Measurements from ENCODE around the gene DLG2.
"Not testable (repeated sequence)": the region's sequence is repeated elsewhere in the genome, so short reads cannot be mapped to it uniquely, and the experiment has no call there.

DLG2 gene

DNA sequence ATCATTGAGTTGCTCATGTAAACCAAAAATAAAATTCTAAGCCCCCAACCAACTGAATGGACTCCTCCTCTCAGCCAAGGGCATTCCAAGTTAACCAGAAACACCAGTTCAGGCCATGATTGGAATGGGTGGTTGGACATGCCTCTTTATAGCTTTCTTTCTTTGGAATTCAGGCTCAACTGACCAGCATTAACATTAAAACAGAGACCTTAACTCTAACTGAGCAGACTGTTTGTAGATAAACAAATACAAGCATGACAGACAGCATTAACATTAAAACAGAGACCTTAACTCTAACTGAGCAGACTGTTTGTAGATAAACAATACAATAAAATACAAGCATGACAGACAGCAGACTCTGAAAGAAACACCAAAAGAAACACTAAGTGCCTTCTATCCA, 278.2 kb downstream of the DLG2 start:
- Mint-ChIP-seq H3K27ac (no peak overlapping the region), H3K4me1 (no peaks in the 10 kb centered on the region), H3K27me3 (ENCODE audit: low read depth) (no peaks in the 10 kb centered on the region), H3K36me3 (ENCODE audit: low read depth) (no peaks in the 10 kb centered on the region), H3K4me3 (no peak overlapping the region), H3K9me3 (peaks cover 7% of the 10 kb centered on the region)
- TF ChIP-seq, protein P1, sequence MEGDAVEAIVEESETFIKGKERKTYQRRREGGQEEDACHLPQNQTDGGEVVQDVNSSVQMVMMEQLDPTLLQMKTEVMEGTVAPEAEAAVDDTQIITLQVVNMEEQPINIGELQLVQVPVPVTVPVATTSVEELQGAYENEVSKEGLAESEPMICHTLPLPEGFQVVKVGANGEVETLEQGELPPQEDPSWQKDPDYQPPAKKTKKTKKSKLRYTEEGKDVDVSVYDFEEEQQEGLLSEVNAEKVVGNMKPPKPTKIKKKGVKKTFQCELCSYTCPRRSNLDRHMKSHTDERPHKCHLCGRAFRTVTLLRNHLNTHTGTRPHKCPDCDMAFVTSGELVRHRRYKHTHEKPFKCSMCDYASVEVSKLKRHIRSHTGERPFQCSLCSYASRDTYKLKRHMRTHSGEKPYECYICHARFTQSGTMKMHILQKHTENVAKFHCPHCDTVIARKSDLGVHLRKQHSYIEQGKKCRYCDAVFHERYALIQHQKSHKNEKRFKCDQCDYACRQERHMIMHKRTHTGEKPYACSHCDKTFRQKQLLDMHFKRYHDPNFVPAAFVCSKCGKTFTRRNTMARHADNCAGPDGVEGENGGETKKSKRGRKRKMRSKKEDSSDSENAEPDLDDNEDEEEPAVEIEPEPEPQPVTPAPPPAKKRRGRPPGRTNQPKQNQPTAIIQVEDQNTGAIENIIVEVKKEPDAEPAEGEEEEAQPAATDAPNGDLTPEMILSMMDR (IDR thresholded peaks at IDR 0.05; ENCODE audit: unreplicated experiment in 3 of 3) = no peak

DNA sequence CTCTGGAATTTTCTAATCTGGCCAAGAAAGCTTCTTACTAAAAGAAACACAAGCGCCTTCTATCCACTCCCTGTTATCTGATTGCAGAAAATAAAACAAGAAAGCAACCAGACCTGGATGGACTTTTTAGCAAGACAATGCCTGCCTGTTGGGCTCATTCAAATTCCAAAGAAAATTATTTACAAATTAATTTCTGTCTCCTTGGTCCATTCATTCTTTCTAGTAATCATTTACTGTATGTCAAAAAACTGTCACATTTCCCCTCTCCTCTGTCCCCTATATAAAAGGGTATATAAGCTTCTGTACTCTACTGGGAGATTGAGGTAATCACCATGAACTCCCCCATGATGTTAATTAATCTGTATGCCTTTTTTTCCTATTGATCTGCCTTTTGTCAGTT, 279.9 kb downstream of the DLG2 start:
- TF ChIP-seq, protein P1 (IDR thresholded peaks at IDR 0.05; ENCODE audit: unreplicated experiment in 3 of 3) = no peak
- H3K4me1 Mint-ChIP-seq = no peaks in the 10 kb centered on the region
- H3K9me3 Mint-ChIP-seq = peaks cover 7% of the 10 kb centered on the region
- H3K27me3 Mint-ChIP-seq (ENCODE audit: low read depth) = no peaks in the 10 kb centered on the region
- H3K4me3 Mint-ChIP-seq = no peak overlapping the region
- H3K27ac Mint-ChIP-seq = no peak overlapping the region
- no peaks in the 10 kb centered on the region for H3K36me3 Mint-ChIP-seq (ENCODE audit: low read depth)

DNA sequence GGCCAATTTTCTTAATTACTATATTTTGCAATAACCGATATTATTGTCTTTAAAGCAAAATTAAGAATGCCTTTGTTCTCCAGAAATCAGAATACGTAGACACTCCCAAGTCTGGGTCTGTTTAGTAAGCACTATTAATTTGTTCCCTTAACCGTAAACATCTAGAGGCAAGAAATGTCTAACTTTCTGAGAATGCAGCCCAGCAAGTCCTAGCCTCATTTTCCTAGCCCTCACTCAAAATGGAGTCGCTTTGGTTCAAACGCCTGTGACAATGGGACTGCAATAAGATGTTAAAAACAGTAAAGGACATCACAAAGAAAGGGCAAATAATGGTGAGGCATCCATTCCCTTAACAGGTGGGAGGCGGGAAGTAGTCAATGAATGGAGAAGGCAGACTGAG, 280.7 kb downstream of the DLG2 start:
- Mint-ChIP-seq H3K27me3 (ENCODE audit: low read depth) (no peaks in the 10 kb centered on the region), H3K9me3 (peaks cover 5% of the 10 kb centered on the region)

DNA sequence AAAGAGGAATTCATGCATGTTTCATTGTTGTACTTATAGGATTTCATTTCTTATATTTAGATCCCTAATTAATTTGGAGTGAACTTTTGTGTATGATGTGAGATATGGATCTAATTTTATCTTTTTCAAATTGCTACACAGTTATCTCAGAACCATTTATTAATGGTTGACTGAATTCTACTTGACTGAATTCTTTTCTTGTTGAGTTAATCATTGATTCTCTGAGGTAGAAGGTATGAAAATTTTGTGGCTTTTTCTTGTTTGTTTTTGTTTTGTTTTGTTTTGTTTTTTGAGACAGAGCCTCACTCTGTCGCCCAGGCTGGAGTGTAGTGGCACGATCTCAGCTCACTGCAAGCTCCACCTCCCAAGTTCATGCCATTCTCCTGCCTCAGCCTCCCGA, 286.3 kb downstream of the DLG2 start:
- H3K4me1 Mint-ChIP-seq; H3K36me3 Mint-ChIP-seq (ENCODE audit: low read depth): not testable (repeated sequence)

More for the DNA sequence above, 280.7 kb downstream of the DLG2 start:
- Mint-ChIP-seq H3K36me3 (ENCODE audit: low read depth) (no peaks in the 10 kb centered on the region), H3K27ac (no peak overlapping the region), H3K4me3 (no peak overlapping the region), H3K4me1 (no peaks in the 10 kb centered on the region)
- TF ChIP-seq, protein P1 (IDR thresholded peaks at IDR 0.05; ENCODE audit: unreplicated experiment in 3 of 3) = no peak

DNA sequence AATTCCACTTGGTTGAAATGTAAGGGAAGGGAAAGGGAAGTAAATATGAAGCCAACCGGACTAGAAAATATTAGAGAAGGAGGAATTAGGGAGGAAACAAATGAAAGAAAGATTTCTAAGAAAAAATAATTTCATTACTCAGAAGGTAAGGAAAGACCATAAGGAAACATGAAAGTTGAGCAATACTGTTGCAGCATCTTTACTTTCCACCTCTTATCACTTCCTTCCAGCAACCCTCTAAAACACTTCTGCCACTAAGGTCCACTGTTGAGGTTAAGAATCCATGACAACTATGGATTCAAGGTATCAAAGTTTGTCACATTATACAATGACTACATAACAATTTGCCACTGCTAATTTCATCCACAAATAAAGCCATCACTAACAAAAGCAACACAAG, 308.6 kb downstream of the DLG2 start:
- Mint-ChIP-seq H3K9me3 (no peaks in the 10 kb centered on the region), H3K4me1 (no peaks in the 10 kb centered on the region), H3K36me3 (ENCODE audit: low read depth) (no peaks in the 10 kb centered on the region), H3K4me3 (no peak overlapping the region), H3K27ac (no peak overlapping the region), H3K27me3 (ENCODE audit: low read depth) (no peaks in the 10 kb centered on the region)
- TF ChIP-seq, protein P1 (IDR thresholded peaks at IDR 0.05; ENCODE audit: unreplicated experiment in 3 of 3) = no peak

More for the DNA sequence above, 286.3 kb downstream of the DLG2 start:
- not testable (repeated sequence) for H3K9me3 Mint-ChIP-seq; H3K4me3 Mint-ChIP-seq; H3K27ac Mint-ChIP-seq; H3K27me3 Mint-ChIP-seq (ENCODE audit: low read depth)

DNA sequence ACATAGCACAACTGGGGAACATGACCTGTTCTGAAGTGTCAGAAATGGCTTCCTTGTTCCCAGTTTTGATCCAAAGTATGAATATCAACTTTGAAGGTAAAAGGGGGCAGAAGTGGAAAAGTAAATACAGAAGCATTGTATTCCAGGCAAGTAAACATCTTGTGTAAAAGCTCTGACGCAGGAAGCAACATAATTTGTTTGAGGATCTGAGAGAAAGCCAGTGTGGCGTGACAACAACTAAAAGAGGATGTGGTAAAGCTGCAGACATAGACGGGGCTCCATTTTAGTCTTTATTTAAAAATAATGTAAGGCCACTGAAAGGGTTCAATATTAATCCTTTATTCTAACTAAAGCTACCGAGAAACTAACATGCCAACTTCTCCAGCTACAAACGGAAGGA, 310.2 kb downstream of the DLG2 start:
- no peaks in the 10 kb centered on the region for H3K9me3 Mint-ChIP-seq
- H3K27me3 Mint-ChIP-seq (ENCODE audit: low read depth) = no peaks in the 10 kb centered on the region
- H3K27ac Mint-ChIP-seq = no peak overlapping the region
- TF ChIP-seq, protein P1 (IDR thresholded peaks at IDR 0.05; ENCODE audit: unreplicated experiment in 3 of 3) = no peak
- no peaks in the 10 kb centered on the region for H3K4me1 Mint-ChIP-seq
- no peaks in the 10 kb centered on the region for H3K36me3 Mint-ChIP-seq (ENCODE audit: low read depth)
- H3K4me3 Mint-ChIP-seq = no peak overlapping the region

Data from nephron (organoid).